HFF-Myc (cell line): ENCODE data around the gene CR1.
A peak's percentile ranks its signal among the peaks of the same experiment; 100 is the strongest.
"Not testable (repeated sequence)": the region's sequence is repeated elsewhere in the genome, so short reads cannot be mapped to it uniquely, and the experiment has no call there.

ENCODE experiments used
- DNase-seq: peaks from one replicate; pipeline ENCODE4 v3.0.0-alpha.2; 2011; ENCODE audit warnings: low read depth; ENCODE audit errors: extremely low read depth
- H3K4me3 ChIP-seq: replicated peaks from 2 replicates; pipeline ENCODE4 v1.5.1; 2011; ENCODE audit warnings: low read depth, mild to moderate bottlenecking, control low read depth, low read length
- CTCF ChIP-seq: IDR thresholded peaks from 2 replicates; pipeline ENCODE4 v1.5.1; 2012; ENCODE audit warnings: mild to moderate bottlenecking, low read depth, low read length, control low read depth; ENCODE audit errors: missing control alignments

Gene CR1

DNA sequence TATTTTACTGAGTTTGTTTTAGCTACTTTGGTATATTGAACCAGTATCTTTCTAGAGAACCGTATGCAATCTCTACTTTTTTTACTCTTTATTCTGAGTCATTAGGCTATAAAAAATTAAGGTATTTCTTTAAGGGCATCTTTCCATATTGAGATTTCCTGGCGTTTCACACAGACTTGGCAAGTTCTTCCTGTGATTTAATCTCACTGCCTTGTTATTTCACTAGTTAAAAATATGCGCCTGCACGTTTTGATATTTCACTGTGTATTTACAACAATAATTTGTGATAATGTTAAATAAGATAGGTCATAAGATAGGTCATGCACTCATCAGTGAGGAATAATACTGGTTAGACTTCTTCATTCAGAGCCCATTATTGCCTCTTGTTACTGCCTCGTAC is 132.8 kb downstream of the CR1 start:
- DNase-seq: no peak
- H3K4me3 ChIP-seq: no peak overlapping the region
- TF ChIP-seq CTCF: no peak

GRCh38 chr1:207631137-207631536 is 135.2 kb downstream of the CR1 start:
- DNase-seq: no peak
- H3K4me3 ChIP-seq: no peak overlapping the region
- no peak for TF ChIP-seq CTCF

DNA sequence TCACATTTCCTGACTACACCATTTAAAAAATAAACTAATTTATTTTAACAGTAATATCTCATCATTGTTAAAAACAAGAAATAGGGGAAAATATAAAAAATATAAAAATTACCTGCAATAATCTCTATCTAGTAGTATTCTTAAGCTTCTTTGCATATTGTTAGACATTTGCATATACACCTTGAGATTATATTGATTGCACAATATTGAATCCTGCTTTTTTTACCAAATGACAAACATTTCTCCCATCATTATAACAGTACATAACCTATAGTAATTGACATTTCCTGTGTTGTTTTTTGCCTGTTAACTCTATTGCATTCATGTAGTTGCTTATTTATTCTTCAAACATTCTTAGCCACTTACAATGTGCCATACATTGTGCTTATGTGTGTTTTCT is 137.3 kb downstream of the CR1 start:
- no peak for DNase-seq
- TF ChIP-seq CTCF: no peak
- H3K4me3 ChIP-seq: no peak overlapping the region

- not testable (repeated sequence) for DNase-seq, H3K4me3 ChIP-seq
These were observed 137.8 kb downstream of the CR1 start for GRCh38 chr1:207633699-207634289.

- H3K4me3 ChIP-seq, DNase-seq: not testable (repeated sequence)
These were observed 138.3 kb downstream of the CR1 start for GRCh38 chr1:207634293-207634692.

- not testable (repeated sequence) for H3K4me3 ChIP-seq
These were observed 139.7 kb downstream of the CR1 start for GRCh38 chr1:207635569-207636186.

GRCh38 chr1:207638487-207639145 is 142.7 kb downstream of the CR1 start:
- not testable (repeated sequence) for DNase-seq, H3K4me3 ChIP-seq

More at GRCh38 chr1:207635569-207636186, 139.7 kb downstream of the CR1 start:
- DNase-seq: peak; percentile 9

GRCh38 chr1:207639362-207639761 is 143.4 kb downstream of the CR1 start:
- H3K4me3 ChIP-seq, DNase-seq: not testable (repeated sequence)

DNA sequence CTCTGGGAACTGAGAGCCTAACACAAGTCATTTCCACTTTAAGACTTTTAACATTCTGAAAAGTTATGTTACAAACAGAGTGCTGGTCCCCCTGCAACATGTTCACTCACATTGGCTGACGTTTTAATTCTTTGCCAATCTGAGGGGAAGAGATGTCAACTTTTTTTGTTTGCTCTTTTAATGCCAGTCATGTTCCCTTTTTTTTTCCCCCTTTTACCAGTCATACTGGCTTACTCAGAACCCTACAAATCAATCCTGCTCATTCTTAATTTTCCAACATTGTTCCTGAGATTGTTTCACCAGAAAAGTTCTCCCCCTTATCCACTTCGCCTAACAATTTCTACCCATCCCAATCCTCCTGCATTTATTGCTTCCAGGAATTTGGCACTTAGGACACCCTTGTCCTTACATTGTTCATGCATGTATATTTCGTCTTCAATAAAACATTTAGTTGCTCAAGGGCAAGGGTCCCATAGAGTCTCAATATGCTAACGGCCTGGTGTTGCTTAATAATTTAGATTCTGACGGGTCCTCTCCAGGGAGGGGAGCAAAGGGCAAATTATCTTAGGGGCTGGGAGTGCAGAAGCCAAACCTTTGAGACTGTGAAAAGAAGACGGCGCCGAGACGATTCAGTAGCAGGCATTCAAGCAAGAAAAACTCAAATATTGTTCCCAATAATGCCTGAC is 148.4 kb downstream of the CR1 start:
- no peak for DNase-seq
- H3K4me3 ChIP-seq: peak overlapping the region; percentile 58
- no peak for TF ChIP-seq CTCF
